ENCODE measurements around the gene DNAH11.

The DNAH11 gene

DNA sequence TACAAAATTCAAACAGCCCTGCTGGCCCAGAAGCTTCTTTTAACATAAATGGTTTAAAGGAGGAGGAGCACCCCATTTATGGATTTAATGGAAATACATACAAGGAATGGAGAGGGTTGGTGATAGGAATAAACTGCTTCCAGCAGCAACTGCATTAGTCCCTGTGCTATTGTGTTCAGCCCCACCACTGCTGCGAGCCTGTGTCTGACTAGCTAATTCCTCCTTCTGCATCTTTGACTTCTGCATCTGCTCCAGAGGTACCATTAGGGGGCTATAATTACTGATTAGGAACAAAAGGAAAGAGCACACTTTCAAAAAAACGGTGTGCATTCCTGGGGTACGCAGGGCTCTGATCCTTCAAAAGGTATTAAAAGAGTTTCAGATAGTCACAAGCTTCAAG, 378.1 kb downstream of the DNAH11 start:
- TF ChIP-seq, protein P1, sequence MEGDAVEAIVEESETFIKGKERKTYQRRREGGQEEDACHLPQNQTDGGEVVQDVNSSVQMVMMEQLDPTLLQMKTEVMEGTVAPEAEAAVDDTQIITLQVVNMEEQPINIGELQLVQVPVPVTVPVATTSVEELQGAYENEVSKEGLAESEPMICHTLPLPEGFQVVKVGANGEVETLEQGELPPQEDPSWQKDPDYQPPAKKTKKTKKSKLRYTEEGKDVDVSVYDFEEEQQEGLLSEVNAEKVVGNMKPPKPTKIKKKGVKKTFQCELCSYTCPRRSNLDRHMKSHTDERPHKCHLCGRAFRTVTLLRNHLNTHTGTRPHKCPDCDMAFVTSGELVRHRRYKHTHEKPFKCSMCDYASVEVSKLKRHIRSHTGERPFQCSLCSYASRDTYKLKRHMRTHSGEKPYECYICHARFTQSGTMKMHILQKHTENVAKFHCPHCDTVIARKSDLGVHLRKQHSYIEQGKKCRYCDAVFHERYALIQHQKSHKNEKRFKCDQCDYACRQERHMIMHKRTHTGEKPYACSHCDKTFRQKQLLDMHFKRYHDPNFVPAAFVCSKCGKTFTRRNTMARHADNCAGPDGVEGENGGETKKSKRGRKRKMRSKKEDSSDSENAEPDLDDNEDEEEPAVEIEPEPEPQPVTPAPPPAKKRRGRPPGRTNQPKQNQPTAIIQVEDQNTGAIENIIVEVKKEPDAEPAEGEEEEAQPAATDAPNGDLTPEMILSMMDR (IDR thresholded peaks at IDR 0.05), result no peak

DNA sequence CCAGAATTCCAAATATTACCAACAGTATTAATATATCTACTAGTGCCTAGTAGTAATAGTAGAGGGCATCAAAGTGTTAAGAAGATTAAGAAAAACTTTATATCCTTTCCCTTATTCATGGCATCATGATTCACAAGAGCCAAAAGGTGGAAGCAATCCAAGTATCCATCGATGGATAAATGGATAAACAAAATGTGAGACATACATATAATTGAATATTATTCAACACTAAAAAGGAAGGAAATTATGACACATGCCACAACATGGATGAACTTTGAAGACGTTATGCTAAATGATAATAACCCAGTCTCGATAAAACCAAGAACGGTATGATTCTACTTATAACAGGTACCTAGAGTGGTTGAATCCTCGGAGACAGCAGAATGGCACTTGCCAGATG, 379.8 kb downstream of the DNAH11 start:
- TF ChIP-seq, protein P1 (IDR thresholded peaks at IDR 0.05), result no peak

DNA sequence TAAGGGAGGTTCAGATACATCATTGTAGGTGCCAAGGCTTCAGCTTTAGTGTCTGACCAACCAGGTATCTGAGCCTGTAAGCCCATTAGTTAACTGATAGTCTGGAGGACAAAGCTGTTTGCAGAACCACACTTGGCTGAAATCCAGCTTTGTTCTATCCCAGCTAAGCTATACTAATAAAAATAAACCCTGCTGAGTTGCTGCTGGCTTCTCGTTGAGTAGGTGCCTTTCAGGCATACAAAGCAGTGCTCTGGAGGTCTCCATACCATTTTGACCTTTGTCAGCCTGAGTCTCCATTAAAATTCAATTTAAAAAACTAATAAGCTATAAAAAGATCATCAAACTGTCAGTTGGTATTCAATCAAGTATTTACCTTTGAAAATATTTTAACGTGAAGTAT, 380.8 kb downstream of the DNAH11 start:
- TF ChIP-seq, protein P1 (IDR thresholded peaks at IDR 0.05), result no peak

DNA sequence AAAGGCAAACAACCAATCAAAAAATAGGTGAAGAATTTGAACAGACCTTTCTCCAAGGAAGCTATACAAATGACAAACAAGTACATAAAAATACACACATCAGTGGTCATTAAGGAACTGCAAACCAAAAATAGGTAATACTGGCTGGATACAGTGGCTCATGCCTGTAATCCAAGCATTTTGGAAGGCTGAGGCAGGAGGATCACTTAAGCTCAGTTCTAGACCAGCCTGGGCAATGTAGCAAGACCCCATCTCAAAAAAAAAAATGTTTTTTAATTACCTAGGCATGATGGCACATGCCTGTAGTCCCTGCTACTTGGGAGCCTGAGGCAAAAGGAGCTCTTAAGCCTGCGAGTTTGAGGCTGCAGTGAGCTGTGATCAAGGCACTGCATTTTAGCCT, 383.6 kb downstream of the DNAH11 start:
- TF ChIP-seq, protein P1 (IDR thresholded peaks at IDR 0.05), result no peak

DNA sequence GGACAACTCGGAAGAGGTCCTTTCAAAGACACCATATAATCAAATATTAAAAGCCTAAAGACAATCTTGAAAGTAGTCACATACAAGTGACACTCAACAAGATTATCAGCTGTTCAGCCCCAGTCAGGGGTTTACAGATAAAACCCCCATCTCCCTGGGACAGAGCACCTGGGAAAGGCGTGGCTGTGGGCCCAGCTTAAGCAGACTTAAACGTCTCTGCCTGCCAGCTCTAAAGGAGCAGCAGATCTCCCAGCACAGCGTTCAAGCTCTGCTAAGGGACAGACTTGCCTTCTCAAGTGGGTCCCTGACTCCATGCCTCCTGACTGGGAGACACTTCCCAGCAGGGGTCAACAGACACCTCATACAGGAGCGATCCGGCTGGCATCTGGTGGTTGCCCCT, 384.9 kb downstream of the DNAH11 start:
- TF ChIP-seq, protein P1 (IDR thresholded peaks at IDR 0.05), result no peak

DNA sequence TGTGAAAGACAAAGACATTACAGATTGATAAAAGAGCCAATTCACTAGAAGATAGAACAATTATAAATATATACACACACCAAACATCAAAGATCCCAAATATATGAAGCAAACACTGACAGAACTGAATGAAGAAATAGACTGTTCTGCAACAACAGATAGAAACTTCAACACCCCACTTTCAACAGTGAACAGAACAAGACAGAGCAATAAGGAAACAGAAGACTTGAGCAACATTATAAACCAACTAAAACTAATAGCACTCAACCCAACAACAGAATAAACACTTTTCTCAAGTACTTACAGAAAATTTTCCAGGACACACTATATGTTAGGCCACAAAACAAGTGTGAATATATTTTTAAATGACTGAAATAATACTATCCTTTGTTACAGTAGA, 392.0 kb downstream of the DNAH11 start:
- TF ChIP-seq, protein P1 (IDR thresholded peaks at IDR 0.05), result no peak

DNA sequence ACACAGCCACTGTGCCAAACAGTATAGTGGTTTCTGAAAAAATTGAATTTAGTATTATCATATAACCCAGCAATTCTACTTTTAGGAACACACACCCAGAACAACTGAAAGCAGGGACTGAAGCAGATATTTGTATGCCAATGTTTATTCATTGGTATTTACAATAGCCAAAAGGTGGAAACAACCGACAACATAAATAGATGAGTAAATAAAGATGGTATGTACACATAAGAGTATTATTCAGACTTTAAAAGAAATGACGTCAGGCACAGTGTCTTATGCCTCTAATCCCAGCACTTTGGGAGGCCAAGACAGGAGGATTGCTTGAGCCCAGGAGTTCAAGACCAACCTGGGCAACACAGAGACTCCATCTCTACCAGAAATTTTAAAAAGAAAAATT, 395.6 kb downstream of the DNAH11 start:
- TF ChIP-seq, protein P1 (IDR thresholded peaks at IDR 0.05), result no peak

DNA sequence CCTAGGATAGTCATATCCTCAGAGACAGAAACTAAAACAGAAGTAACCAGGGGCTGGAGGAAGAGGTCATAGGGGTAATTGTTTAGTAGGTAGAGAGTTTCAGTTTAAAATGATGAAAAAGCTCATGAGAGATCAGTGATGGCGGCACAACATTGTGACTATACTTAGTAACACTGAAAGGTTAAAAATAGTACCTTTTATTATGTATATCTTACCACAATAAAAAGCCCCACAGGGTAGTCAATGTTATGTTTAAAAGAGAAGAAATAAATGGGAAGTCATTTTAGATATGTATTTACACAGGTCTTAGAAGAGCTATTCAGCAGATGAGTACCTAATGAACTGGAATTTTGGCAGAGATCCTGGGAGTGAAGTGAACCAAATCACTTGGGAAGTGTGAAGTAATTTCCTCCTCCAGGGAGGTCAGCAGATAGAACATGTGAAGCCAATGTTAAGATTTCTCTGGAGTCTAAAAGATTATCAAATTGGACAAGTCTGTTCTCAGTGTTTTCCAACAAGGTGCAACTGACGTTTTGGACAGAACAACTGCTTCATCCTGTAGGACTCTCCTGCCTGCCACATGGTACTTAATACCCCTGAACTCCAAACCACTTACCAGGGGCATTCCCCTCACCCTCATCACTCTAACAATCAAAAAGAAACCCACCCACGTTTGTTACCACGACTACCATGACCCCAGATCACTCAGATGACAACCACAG, 396.5 kb downstream of the DNAH11 start:
- TF ChIP-seq, protein P1 (IDR thresholded peaks at IDR 0.05), result no peak

All from LNCAP (cell line).